GM18861 (cell line): ENCODE data around the gene CABP4.
A peak's percentile ranks its signal among the peaks of the same experiment; 100 is the strongest.
"Not testable (repeated sequence)": the region's sequence is repeated elsewhere in the genome, so short reads cannot be mapped to it uniquely, and the experiment has no call there.

Experiments used
- ATAC-seq: cut with Tn5 transposase; IDR thresholded peaks from one replicate; pipeline ENCODE4 v1.9.1; 2021; ENCODE audit not compliant: unreplicated experiment

Gene CABP4

GRCh38 chr11:67476692-67477091 is 21.5 kb downstream of the CABP4 start:
- ATAC-seq = not testable (repeated sequence)

GRCh38 chr11:67477344-67478050 is 22.3 kb downstream of the CABP4 start:
- ATAC-seq = not testable (repeated sequence)

DNA sequence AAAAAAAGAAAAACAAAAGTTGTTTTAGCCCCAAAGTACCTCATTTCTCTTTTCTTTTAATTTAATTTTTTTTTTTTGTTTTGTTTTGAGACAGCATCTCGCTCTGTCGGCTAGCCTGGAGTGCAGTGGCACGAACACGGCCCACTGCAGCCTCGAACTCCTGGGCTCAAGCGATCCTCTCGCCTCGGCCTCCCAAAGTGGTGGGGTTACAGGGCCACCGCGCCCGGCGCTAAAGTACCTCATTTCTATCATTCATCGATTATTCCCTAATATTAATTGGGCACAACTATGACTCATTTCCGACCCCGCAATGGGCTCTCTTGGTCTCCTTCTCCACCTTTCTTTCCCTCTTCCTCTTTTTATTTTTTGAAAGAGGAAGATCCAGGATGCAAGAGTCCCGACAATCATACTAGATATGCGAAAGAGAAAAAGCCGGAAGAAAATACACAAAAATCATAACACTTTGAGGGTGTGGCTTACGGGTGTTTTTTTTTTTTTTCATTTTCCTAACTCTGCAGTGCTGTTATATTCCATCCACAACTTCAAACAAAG is 27.2 kb downstream of the CABP4 start:
- no peak for ATAC-seq

DNA sequence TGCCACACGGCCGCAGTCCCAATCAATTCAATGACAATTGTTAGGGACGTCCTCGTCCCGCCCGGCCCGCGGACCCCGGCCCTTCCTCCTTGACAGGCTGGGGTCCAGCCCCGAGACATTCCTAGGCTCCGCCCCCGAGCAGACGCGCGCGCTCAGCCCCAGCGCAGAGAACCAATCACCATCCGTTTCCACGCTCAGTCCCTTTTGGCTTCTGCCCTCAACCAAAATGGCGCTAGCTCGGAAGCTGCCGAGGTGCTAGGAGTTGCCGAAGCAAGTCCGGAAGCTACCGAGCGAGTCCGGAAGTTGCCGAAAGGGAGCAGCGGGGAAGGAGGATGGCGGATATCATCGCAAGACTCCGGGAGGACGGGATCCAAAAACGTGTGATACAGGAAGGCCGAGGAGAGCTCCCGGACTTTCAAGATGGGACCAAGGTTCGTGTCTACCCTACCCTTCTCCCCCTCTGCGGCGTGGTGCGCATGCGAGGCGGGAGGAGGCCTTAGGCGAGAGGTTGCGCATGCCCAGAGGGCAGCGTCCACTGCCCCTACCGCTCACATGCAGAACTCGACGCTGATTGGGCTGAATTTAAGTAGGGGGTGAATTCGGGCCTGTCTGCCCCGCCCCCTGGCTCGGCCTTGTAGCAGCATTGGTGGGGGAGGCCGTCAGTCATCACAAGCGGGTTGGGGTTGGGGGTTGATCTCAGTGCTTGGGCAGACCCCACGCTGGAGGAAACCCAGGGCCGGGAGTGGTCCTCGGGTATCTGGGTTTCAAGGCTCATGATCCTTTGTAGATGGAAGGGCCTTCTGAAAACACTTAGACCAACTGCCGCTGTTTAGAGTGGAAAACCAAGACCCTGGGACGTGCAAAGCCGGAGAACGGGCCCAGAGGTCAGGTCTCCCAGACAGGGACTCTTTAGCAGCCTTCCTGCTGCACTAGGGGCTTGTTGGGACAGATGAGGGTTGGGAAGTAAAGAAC is 28.0 kb downstream of the CABP4 start, which contains the start of gene AIP:
TSS of gene AIP (plus strand) at position 200 of the 972 bp plus-strand sequence. CDS start at position 333, 133 bp downstream.
- ATAC-seq = peak; percentile 56

GRCh38 chr11:67483831-67484665 is 28.9 kb downstream of the CABP4 start:
- ATAC-seq = no peak

DNA sequence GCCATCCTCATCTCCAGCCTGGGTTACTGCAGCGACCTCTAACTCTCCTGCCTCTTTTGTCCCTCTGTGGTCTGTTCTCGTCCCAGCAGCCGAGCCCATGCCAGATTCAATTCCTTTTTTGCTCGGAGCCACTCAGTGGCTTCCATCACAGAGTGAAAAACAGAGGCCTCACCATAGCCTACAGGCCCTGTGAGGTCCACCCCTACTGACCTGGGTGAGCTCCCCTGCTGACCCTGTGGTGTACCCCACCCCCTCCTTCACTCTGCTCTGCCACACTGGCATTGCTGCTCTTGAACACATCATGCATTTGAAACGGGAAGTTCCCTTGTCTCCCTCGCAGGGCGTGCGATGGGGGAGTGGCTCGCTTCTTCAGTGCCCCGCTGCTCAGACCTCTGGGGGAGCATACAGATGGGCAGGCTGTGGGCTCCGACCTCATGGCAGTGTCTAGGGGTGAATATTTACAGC is 29.7 kb downstream of the CABP4 start:
- no peak for ATAC-seq

GRCh38 chr11:67485873-67486361 is 30.8 kb downstream of the CABP4 start:
- not testable (repeated sequence) for ATAC-seq

- ATAC-seq = peak; percentile 26
Observed at GRCh38 chr11:67486481-67487195, 31.5 kb downstream of the CABP4 start.

GRCh38 chr11:67489203-67489884 is 34.2 kb downstream of the CABP4 start:
- ATAC-seq = no peak

GRCh38 chr11:67489885-67490726 is 35.0 kb downstream of the CABP4 start:
- no peak for ATAC-seq

GRCh38 chr11:67490727-67491065 is 35.5 kb downstream of the CABP4 start:
- no peak for ATAC-seq

- no peak for ATAC-seq
Observed at GRCh38 chr11:67491276-67492068, 36.3 kb downstream of the CABP4 start.

GRCh38 chr11:67492069-67492727 is 37.0 kb downstream of the CABP4 start:
- no peak for ATAC-seq

GRCh38 chr11:67492801-67493547 is 37.8 kb downstream of the CABP4 start:
- ATAC-seq = no peak

GRCh38 chr11:67493548-67494370 is 38.6 kb downstream of the CABP4 start:
- no peak for ATAC-seq
